HG02623 (cell line): ENCODE measurements around the gene VAC14.
"Not testable (repeated sequence)": the region's sequence is repeated elsewhere in the genome, so short reads cannot be mapped to it uniquely, and the experiment has no call there.

Source experiments
- ATAC-seq: cut with Tn5 transposase; IDR thresholded peaks from one replicate; pipeline ENCODE4 v1.9.1; 2021; ENCODE audit warnings: moderate library complexity; ENCODE audit not compliant: unreplicated experiment

The VAC14 gene

GRCh38 chr16:70683146-70683944 lies 117.6 kb downstream of the VAC14 start:
- ATAC-seq: no peak

GRCh38 chr16:70682239-70683145 lies 118.5 kb downstream of the VAC14 start:
- no peak for ATAC-seq

GRCh38 chr16:70681382-70682238 lies 119.3 kb downstream of the VAC14 start:
- no peak for ATAC-seq

GRCh38 chr16:70680495-70681381 lies 120.2 kb downstream of the VAC14 start:
- no peak for ATAC-seq

- no peak for ATAC-seq
Observed at GRCh38 chr16:70679671-70680494, 121.1 kb downstream of the VAC14 start.

GRCh38 chr16:70678898-70679670 lies 121.9 kb downstream of the VAC14 start:
- no peak for ATAC-seq

GRCh38 chr16:70678121-70678897 lies 122.6 kb downstream of the VAC14 start:
- ATAC-seq: no peak

- ATAC-seq: no peak
Observed at GRCh38 chr16:70677499-70678120, 123.3 kb downstream of the VAC14 start.

- no peak for ATAC-seq
Observed at GRCh38 chr16:70676675-70677498, 124.1 kb downstream of the VAC14 start.

GRCh38 chr16:70675851-70676513 lies 125.0 kb downstream of the VAC14 start:
- no peak for ATAC-seq

GRCh38 chr16:70674221-70675014 lies 126.5 kb downstream of the VAC14 start:
- no peak for ATAC-seq

GRCh38 chr16:70670938-70671337 lies 130.0 kb downstream of the VAC14 start:
- ATAC-seq: not testable (repeated sequence)

GRCh38 chr16:70670175-70670574 lies 130.8 kb downstream of the VAC14 start:
- no peak for ATAC-seq

- ATAC-seq: no peak
Observed at GRCh38 chr16:70665806-70666735, 134.9 kb downstream of the VAC14 start.
